HCT116 (cell line): ENCODE results near the gene ARL15. TPM values are rescaled to one million over a fixed set of nuclear protein-coding genes. Genes with fewer than 3 reads are reported as not detected.

Source experiments
- ATAC-seq: fragments of 200-7000 bp; cut with Tn5 transposase; 2 replicates; pipeline ENCODE4 v1.9.1; 2020; ENCODE audit warnings: mild to moderate bottlenecking, moderate library complexity
- BruUV-seq: library from RNA; stranded (reverse); fragments of 400-500 nt; replicated peaks from 2 replicates; lab custom pipeline; 2021; lab: Mats Ljungman, UMichigan
- CTCF ChIA-PET: fragments of 300-600 bp; sonication (Branson Sonifier 250); formaldehyde crosslinking; loops from one replicate; lab custom pipeline; 2021; ENCODE audit warnings: antibody characterized with exemption; lab: Charles Lee
- POLR2A ChIA-PET: fragments of 300-600, 350-600 bp; sonication (Branson Sonifier 250); formaldehyde crosslinking; loops from one replicate; lab custom pipeline; 2021; ENCODE audit warnings: antibody characterized with exemption; lab: Charles Lee
- RAD21 ChIA-PET, 2 experiments: fragments of 300-600 bp; sonication (Branson Sonifier 250); formaldehyde crosslinking; loops; one replicate each; lab custom pipeline; 2023; ENCODE audit warnings: low total read pairs in 2 of 2; ENCODE audit not compliant: uncharacterized antibody in 2 of 2, unreplicated experiment in 2 of 2, low non-redundant PET in 1 of 2; lab: Charles Lee
- DNase-seq: peaks from one replicate; pipeline ENCODE4 v3.0.0-alpha.2; 2010; ENCODE audit warnings: low read depth, low spot score
- H2AFZ ChIP-seq: fragments of 200-600 bp; shearing (Covaris generic), sonication (generic); 2 replicates; pipeline ENCODE4 v1.6.1; 2017; ENCODE audit warnings: low read depth, mixed run types, mixed read lengths, antibody characterized with exemption, low read length; ENCODE audit not compliant: poor library complexity, severe bottlenecking
- H3K27ac ChIP-seq: 2 replicates; pipeline ENCODE4 v1.5.1; 2012; ENCODE audit warnings: low read depth, low read length
- H3K27me3 ChIP-seq: fragments of 200-600 bp; sonication (generic); 2 replicates; pipeline ENCODE4 v1.6.1; 2016; ENCODE audit warnings: mixed run types, low read length, mixed read lengths; ENCODE audit not compliant: insufficient read depth
- H3K36me3 ChIP-seq, 2 experiments: fragments of 200-500 bp in 1 of 2; fragments of 200-600 bp in 1 of 2; sonication (Bioruptor generic) in 1 of 2; sonication (generic) in 1 of 2; 2 replicates each; pipeline versions ENCODE4 v1.5.1 to v1.6.1; 2014 to 2016; ENCODE audit warnings: low read length in 2 of 2, inconsistent platforms in 1 of 2, mixed read lengths in 1 of 2, mixed run types in 1 of 2; ENCODE audit not compliant: insufficient read depth in 2 of 2, control insufficient read depth in 1 of 2
- H3K4me1 ChIP-seq, 2 experiments: fragments of 200-600 bp in 1 of 2; sonication (generic) in 1 of 2; 2 replicates each; pipeline versions ENCODE4 v1.5.1 to v1.6.1; 2012 to 2017; ENCODE audit warnings: low read length in 2 of 2, inconsistent platforms in 1 of 2, mild to moderate bottlenecking in 1 of 2, mixed read lengths in 1 of 2, mixed run types in 1 of 2, moderate library complexity in 1 of 2; ENCODE audit not compliant: insufficient read depth in 2 of 2, control insufficient read depth in 1 of 2
- H3K4me2 ChIP-seq: fragments of 200-600 bp; sonication (generic); 2 replicates; pipeline ENCODE4 v1.6.1; 2017; ENCODE audit warnings: mixed run types, low read length, mixed read lengths
- H3K4me3 ChIP-seq, 2 experiments: fragments of 200-600 bp in 1 of 2; sonication (generic) in 1 of 2; replicated peaks in 1 of 2; 2 replicates each; pipeline ENCODE4 v1.5.1; 2011 to 2016; ENCODE audit warnings: low read length in 2 of 2, control low read depth in 1 of 2, low read depth in 1 of 2, mild to moderate bottlenecking in 1 of 2, mixed read lengths in 1 of 2, mixed run types in 1 of 2
- H3K79me2 ChIP-seq: fragments of 200-600 bp; sonication (generic); 2 replicates; pipeline ENCODE4 v1.6.1; 2017; ENCODE audit warnings: mild to moderate bottlenecking, mixed run types, low read length, moderate library complexity, mixed read lengths; ENCODE audit not compliant: insufficient read depth
- H3K9ac ChIP-seq: fragments of 200-600 bp; sonication (generic); 2 replicates; pipeline ENCODE4 v1.6.1; 2016; ENCODE audit warnings: low read length, mixed read lengths
- H3K9me2 ChIP-seq: fragments of 200-600 bp; sonication (generic), shearing (Covaris generic); 2 replicates; pipeline ENCODE4 v1.6.1; 2017; ENCODE audit warnings: mixed run types, mild to moderate bottlenecking, moderate library complexity; ENCODE audit not compliant: insufficient read depth
- H3K9me3 ChIP-seq, 2 experiments: fragments of 200-500 bp in 1 of 2; fragments of 200-600 bp in 1 of 2; sonication (Bioruptor generic) in 1 of 2; sonication (generic) in 1 of 2; 2 replicates each; pipeline ENCODE4 v1.6.1; 2014 to 2017; ENCODE audit warnings: low read length in 2 of 2, mixed read lengths in 2 of 2, inconsistent platforms in 1 of 2, low read depth in 1 of 2, mild to moderate bottlenecking in 1 of 2, mixed run types in 1 of 2, moderate library complexity in 1 of 2; ENCODE audit not compliant: control insufficient read depth in 1 of 2, insufficient read depth in 1 of 2
- H4K20me1 ChIP-seq: fragments of 200-600 bp; sonication (generic), shearing (Covaris generic); 2 replicates; pipeline ENCODE4 v1.6.1; 2017; ENCODE audit warnings: mixed run types, mild to moderate bottlenecking, moderate library complexity; ENCODE audit not compliant: insufficient read depth
- CBX3 ChIP-seq: IDR thresholded peaks from 2 replicates; pipeline ENCODE4 v1.6.1; 2012; ENCODE audit warnings: low read depth
- CEBPB ChIP-seq: IDR thresholded peaks from 2 replicates; pipeline ENCODE4 v1.6.1; 2012; ENCODE audit warnings: low read depth
- EGR1 ChIP-seq: IDR thresholded peaks from 2 replicates; pipeline ENCODE4 v1.6.1; 2012; ENCODE audit warnings: low read depth
- ELF1 ChIP-seq: IDR thresholded peaks from 2 replicates; pipeline ENCODE4 v1.6.1; 2012; ENCODE audit warnings: low read depth, borderline replicate concordance
- EZH2 ChIP-seq: fragments of 200-600 bp; sonication (generic); IDR thresholded peaks from 2 replicates; pipeline ENCODE4 v1.6.1; 2017; ENCODE audit warnings: antibody characterized with exemption, mixed run types
- EZH2phosphoT487 ChIP-seq: fragments of 200-600 bp; IDR thresholded peaks from 2 replicates; pipeline ENCODE4 v1.6.1; 2018; ENCODE audit warnings: antibody characterized with exemption, borderline replicate concordance
- FOSL1 ChIP-seq: IDR thresholded peaks from 2 replicates; pipeline ENCODE4 v1.6.1; 2012; ENCODE audit warnings: low read depth
- JUND ChIP-seq: IDR thresholded peaks from 2 replicates; pipeline ENCODE4 v1.6.1; 2012
- POLR2A ChIP-seq: IDR thresholded peaks from 2 replicates; pipeline ENCODE4 v1.7.0; 2011; ENCODE audit warnings: borderline replicate concordance; ENCODE audit not compliant: insufficient read depth, insufficient read length; ENCODE audit errors: extremely low read depth
- POLR2AphosphoS5 ChIP-seq: IDR thresholded peaks from 2 replicates; pipeline ENCODE4 v1.6.1; 2011; ENCODE audit warnings: mild to moderate bottlenecking, low read depth, low read length, moderate library complexity
- RAD21 ChIP-seq: IDR thresholded peaks from 2 replicates; pipeline ENCODE4 v1.6.1; 2012; ENCODE audit warnings: low read depth, mild to moderate bottlenecking
- REST ChIP-seq: IDR thresholded peaks from 2 replicates; pipeline ENCODE4 v1.6.1; 2012; ENCODE audit warnings: low read depth
- SP1 ChIP-seq: IDR thresholded peaks from 2 replicates; pipeline ENCODE4 v1.6.1; 2012; ENCODE audit warnings: low read depth
- SRF ChIP-seq: IDR thresholded peaks from 2 replicates; pipeline ENCODE4 v1.6.1; 2012; ENCODE audit warnings: low read depth
- TCF7L2 ChIP-seq: IDR thresholded peaks from 2 replicates; pipeline ENCODE4 v1.7.0; 2011; ENCODE audit warnings: borderline replicate concordance, inconsistent platforms; ENCODE audit not compliant: insufficient read depth, insufficient read length; ENCODE audit errors: extremely low read depth
- YY1 ChIP-seq: IDR thresholded peaks from 2 replicates; pipeline ENCODE4 v1.6.1; 2011; ENCODE audit warnings: low read length, low read depth, moderate library complexity, mild to moderate bottlenecking; ENCODE audit not compliant: insufficient replicate concordance; ENCODE audit errors: extremely low read depth
- ZBTB33 ChIP-seq: IDR thresholded peaks from 2 replicates; pipeline ENCODE4 v1.6.1; 2011; ENCODE audit warnings: mild to moderate bottlenecking, low read length, moderate library complexity; ENCODE audit not compliant: insufficient replicate concordance; ENCODE audit errors: extremely low read depth
- ZFX ChIP-seq: fragments of 450-650 bp; IDR thresholded peaks from 2 replicates; pipeline ENCODE4 v1.6.1; 2017
- intact Hi-C: fragments of 100-400 bp; cut with micrococcal nuclease; formaldehyde crosslinking; loops from 2 replicates; pipeline ENCODE4 v1.10.0; 2022
- total RNA-seq: library from RNA; stranded (reverse); gene quantifications from one replicate; pipeline ENCODE4 v1.2.1, GENCODE V29; 2021; ENCODE audit not compliant: unreplicated experiment

ARL15 gene
- total RNA-seq, 1 experiment from 2014 or later: 15.0 TPM

GRCh38 chr5:54344653-54345052 is 34.3 kb upstream of the ARL15 start:
- ChIA-PET RAD21 (no interaction called here), POLR2A (no interaction called here), CTCF (no interaction called here)
- H3K9me3 ChIP-seq: no peaks in the 10 kb centered on the region
- no peak overlapping the region for H3K27ac ChIP-seq
- no peaks in the 10 kb centered on the region for H3K27me3 ChIP-seq
- H3K9me2 ChIP-seq: no peaks in the 10 kb centered on the region
- no peaks in the 10 kb centered on the region for H4K20me1 ChIP-seq
- ATAC-seq (no peak), DNase-seq (no peak)
- TF ChIP-seq EGR1: no peak
- H2AFZ ChIP-seq: no peak overlapping the region
- H3K9ac ChIP-seq: no peak overlapping the region
- H3K79me2 ChIP-seq: no peaks in the 10 kb centered on the region
- BruUV-seq: no TSS peak
- H3K36me3 ChIP-seq: no peaks in the 10 kb centered on the region
- no peak overlapping the region for H3K4me2 ChIP-seq
- no peak overlapping the region for H3K4me3 ChIP-seq
- intact Hi-C loops: no loop called here
- H3K4me1 ChIP-seq: no peaks in the 10 kb centered on the region

- Histone ChIP-seq H3K9me3 (no peaks in the 10 kb centered on the region), H3K4me3 (no peak overlapping the region), H2AFZ (no peak overlapping the region), H3K4me1 (no peaks in the 10 kb centered on the region), H3K9ac (no peak overlapping the region), H3K36me3 (no peaks in the 10 kb centered on the region), H3K79me2 (no peaks in the 10 kb centered on the region), H3K27me3 (no peaks in the 10 kb centered on the region), H3K27ac (no peak overlapping the region), H4K20me1 (no peaks in the 10 kb centered on the region), H3K4me2 (no peak overlapping the region), H3K9me2 (no peaks in the 10 kb centered on the region)
- ChIA-PET CTCF (no interaction called here), RAD21 (no interaction called here), POLR2A (no interaction called here)
- ATAC-seq (no peak), DNase-seq (no peak)
- no TSS peak for BruUV-seq
- intact Hi-C loops: no loop called here
- TF ChIP-seq EZH2: no peak
- no peak for TF ChIP-seq REST
- TF ChIP-seq ELF1: no peak
- TF ChIP-seq FOSL1: no peak
- no peak for TF ChIP-seq ZFX
- no peak for TF ChIP-seq JUND
- TF ChIP-seq YY1: no peak
- TF ChIP-seq RAD21: no peak
- TF ChIP-seq SP1: no peak
- no peak for TF ChIP-seq EZH2phosphoT487
- TF ChIP-seq SRF: no peak
- no peak for TF ChIP-seq POLR2AphosphoS5
- TF ChIP-seq TCF7L2: no peak
- no peak for TF ChIP-seq CBX3
- no peak for TF ChIP-seq EGR1
- TF ChIP-seq ZBTB33: no peak
- no peak for TF ChIP-seq POLR2A
- no peak for TF ChIP-seq CEBPB
Measured at GRCh38 chr5:54341971-54342370, 31.6 kb upstream of the ARL15 start.
